ENCODE measurements around the gene UBAP2. TPM values are rescaled to one million over a fixed set of nuclear protein-coding genes. Genes with fewer than 3 reads are reported as not detected.
A peak's percentile ranks its signal among the peaks of the same experiment; 100 is the strongest.

The UBAP2 gene
- total RNA-seq, 4 donors from 2014 or later, result 29.7 to 36.9 (median 34.3) TPM

GRCh38 chr9:33931326-33931725 lies 117.4 kb downstream of the UBAP2 start:
- H3K27ac ChIP-seq, result no peak overlapping the region
- peaks cover 0 to 1% (median 0%) of the 10 kb centered on the region in 4 donors for H3K4me1 ChIP-seq
- no peaks in the 10 kb centered on the region for H3K9me3 ChIP-seq
- no peaks in the 10 kb centered on the region for H3K27me3 ChIP-seq
- H3K4me3 ChIP-seq, result no peak overlapping the region
- WGBS, 2 donors, result 70 to 76% methylated on average over 3 of the region's 3 CpGs
- peaks cover 0 to 90% (median 16%) of the 10 kb centered on the region in 3 donors for H3K36me3 ChIP-seq
- no peak for DNase-seq (ENCODE audit: low spot score in 2 of 2)
- TF ChIP-seq, protein P1, sequence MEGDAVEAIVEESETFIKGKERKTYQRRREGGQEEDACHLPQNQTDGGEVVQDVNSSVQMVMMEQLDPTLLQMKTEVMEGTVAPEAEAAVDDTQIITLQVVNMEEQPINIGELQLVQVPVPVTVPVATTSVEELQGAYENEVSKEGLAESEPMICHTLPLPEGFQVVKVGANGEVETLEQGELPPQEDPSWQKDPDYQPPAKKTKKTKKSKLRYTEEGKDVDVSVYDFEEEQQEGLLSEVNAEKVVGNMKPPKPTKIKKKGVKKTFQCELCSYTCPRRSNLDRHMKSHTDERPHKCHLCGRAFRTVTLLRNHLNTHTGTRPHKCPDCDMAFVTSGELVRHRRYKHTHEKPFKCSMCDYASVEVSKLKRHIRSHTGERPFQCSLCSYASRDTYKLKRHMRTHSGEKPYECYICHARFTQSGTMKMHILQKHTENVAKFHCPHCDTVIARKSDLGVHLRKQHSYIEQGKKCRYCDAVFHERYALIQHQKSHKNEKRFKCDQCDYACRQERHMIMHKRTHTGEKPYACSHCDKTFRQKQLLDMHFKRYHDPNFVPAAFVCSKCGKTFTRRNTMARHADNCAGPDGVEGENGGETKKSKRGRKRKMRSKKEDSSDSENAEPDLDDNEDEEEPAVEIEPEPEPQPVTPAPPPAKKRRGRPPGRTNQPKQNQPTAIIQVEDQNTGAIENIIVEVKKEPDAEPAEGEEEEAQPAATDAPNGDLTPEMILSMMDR (IDR thresholded peaks at IDR 0.05), result no peak
- TF ChIP-seq EP300 (IDR thresholded peaks at IDR 0.05) (no peak), POLR2A (IDR thresholded peaks at IDR 0.05) (no peak)

- H3K36me3 ChIP-seq, result peaks cover 0 to 88% (median 7%) of the 10 kb centered on the region in 3 donors
- WGBS, 2 donors, result 86 to 88% methylated on average over 9 to 15 of the region's 15 CpGs
- DNase-seq (ENCODE audit: low spot score in 2 of 2), result no peak
Measured at GRCh38 chr9:33927694-33928093, 121.0 kb downstream of the UBAP2 start.

GRCh38 chr9:33926746-33927485 lies 121.8 kb downstream of the UBAP2 start:
- H3K27ac ChIP-seq, result no peak overlapping the region
- DNase-seq (ENCODE audit: low spot score in 2 of 2), result no peak
- no peaks in the 10 kb centered on the region for H3K9me3 ChIP-seq
- 91 to 92% methylated on average over 17 of the region's 17 CpGs for WGBS, 2 donors
- peaks cover 0 to 88% (median 11%) of the 10 kb centered on the region in 3 donors for H3K36me3 ChIP-seq
- TF ChIP-seq, protein P1 (IDR thresholded peaks at IDR 0.05), result no peak
- TF ChIP-seq EP300 (IDR thresholded peaks at IDR 0.05), result no peak
- no peak for TF ChIP-seq POLR2A (IDR thresholded peaks at IDR 0.05)
- H3K27me3 ChIP-seq, result no peaks in the 10 kb centered on the region
- peaks cover 0 to 16% (median 0%) of the 10 kb centered on the region in 4 donors for H3K4me1 ChIP-seq
- no peak overlapping the region for H3K4me3 ChIP-seq

More at GRCh38 chr9:33927694-33928093, 121.0 kb downstream of the UBAP2 start:
- Histone ChIP-seq H3K9me3 (no peaks in the 10 kb centered on the region), H3K27ac (no peak overlapping the region), H3K27me3 (no peaks in the 10 kb centered on the region), H3K4me1 (peaks cover 0 to 16% (median 0%) of the 10 kb centered on the region in 4 donors), H3K4me3 (no peak overlapping the region)
- no peak for TF ChIP-seq POLR2A (IDR thresholded peaks at IDR 0.05)
- no peak for TF ChIP-seq EP300 (IDR thresholded peaks at IDR 0.05)

DNA sequence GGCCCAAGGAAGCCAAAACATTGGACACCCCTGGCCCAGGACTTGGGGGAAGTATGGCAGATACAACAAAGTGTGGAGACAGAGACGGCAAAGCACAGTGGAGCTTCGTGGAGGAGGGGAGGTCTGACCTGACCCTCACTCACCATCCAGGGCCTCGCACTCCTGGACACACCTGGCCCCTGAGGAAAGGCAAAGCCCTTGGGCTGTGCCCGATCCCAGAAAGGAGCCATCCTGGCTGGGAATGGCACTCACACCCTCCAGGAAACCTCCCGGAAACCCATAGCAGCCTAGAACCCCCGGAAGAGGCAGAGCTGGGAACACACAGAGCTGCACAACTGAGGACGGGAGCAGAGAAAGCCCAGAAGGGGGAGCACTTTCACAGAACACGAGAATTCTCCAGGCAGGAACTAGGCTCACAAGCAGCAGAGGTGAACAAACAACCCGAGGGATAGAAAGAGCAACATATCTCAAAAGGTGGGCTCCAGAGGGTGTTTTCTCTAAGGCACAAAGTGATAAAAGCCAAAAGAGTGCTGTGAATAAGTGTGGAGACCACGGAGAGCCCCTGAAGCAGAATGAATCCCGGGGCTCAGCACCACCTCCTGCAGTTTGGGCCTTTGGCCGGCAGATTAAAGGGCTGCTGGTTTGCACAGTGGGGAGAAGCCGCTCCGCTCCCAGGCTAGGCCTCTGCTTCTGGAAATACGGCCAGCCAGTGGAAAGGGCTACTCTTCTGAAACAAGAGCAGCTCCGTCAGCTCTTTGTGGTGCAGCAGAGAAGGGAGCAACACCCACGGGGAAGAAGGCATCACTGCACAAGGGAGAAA lies 123.5 kb downstream of the UBAP2 start:
- no peak overlapping the region for H3K4me3 ChIP-seq
- peak overlapping the region in 2 of 4 donors; percentile 56 to 64 for H3K27ac ChIP-seq

GRCh38 chr9:33923998-33924701 lies 124.5 kb downstream of the UBAP2 start:
- H3K9me3 ChIP-seq, result no peaks in the 10 kb centered on the region
- no peak overlapping the region for H3K27ac ChIP-seq
- TF ChIP-seq, protein P1 (IDR thresholded peaks at IDR 0.05), result no peak
- no peak for TF ChIP-seq POLR2A (IDR thresholded peaks at IDR 0.05)
- no peak for TF ChIP-seq EP300 (IDR thresholded peaks at IDR 0.05)
- H3K4me3 ChIP-seq, result no peak overlapping the region
- no peak for DNase-seq (ENCODE audit: low spot score in 2 of 2)
- H3K4me1 ChIP-seq, result peaks cover 0 to 16% (median 0%) of the 10 kb centered on the region in 4 donors
- H3K27me3 ChIP-seq, result no peaks in the 10 kb centered on the region
- 88 to 89% methylated on average over 11 to 12 of the region's 14 CpGs for WGBS, 2 donors
- H3K36me3 ChIP-seq, result peaks cover 0 to 99% (median 8%) of the 10 kb centered on the region in 3 donors

More for the DNA sequence above, 123.5 kb downstream of the UBAP2 start:
- Histone ChIP-seq H3K4me1 (peaks cover 0 to 16% (median 0%) of the 10 kb centered on the region in 4 donors), H3K36me3 (peaks cover 0 to 94% (median 8%) of the 10 kb centered on the region in 3 donors), H3K27me3 (no peaks in the 10 kb centered on the region), H3K9me3 (no peaks in the 10 kb centered on the region)
- 52 to 54% methylated on average over 17 of the region's 17 CpGs for WGBS, 2 donors
- DNase-seq (ENCODE audit: low spot score in 2 of 2), result peak in 1 of 2 donors; percentile 75
- no peak for TF ChIP-seq POLR2A (IDR thresholded peaks at IDR 0.05)
- TF ChIP-seq, protein P1 (IDR thresholded peaks at IDR 0.05), result peak; percentile 31 to 65 (median 51)

Measured in tibial nerve (tissue), 4 donors.